LNCAP (cell line): Measurements from ENCODE around the gene FRMPD4.

Experiments used
- TF ChIP-seq, protein P1 (sequence below): fragments of 450-650 bp; IDR thresholded peaks from 2 replicates; pipeline ENCODE4 v1.5.1; 2017; ENCODE audit warnings: mild to moderate bottlenecking

Gene FRMPD4

DNA sequence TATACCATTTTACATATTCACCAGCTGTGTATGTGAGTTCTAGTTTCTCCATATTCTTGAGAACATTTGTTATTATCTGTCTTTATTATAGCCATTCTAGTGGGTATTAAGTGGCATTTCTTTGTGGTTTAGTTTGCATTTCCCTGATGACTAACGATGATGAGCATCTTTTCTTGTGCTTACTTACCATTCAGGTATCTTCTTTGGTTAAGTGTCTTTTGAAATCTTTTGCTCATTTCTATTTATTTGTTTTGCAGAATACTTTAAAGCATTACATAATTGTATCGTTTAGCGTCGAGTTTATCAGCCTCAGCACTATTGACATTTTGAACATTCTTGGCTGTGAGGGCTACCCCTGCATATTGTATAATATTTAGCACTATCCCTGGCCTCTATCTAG is 85.4 kb downstream of the FRMPD4 start:
- TF ChIP-seq, protein P1, sequence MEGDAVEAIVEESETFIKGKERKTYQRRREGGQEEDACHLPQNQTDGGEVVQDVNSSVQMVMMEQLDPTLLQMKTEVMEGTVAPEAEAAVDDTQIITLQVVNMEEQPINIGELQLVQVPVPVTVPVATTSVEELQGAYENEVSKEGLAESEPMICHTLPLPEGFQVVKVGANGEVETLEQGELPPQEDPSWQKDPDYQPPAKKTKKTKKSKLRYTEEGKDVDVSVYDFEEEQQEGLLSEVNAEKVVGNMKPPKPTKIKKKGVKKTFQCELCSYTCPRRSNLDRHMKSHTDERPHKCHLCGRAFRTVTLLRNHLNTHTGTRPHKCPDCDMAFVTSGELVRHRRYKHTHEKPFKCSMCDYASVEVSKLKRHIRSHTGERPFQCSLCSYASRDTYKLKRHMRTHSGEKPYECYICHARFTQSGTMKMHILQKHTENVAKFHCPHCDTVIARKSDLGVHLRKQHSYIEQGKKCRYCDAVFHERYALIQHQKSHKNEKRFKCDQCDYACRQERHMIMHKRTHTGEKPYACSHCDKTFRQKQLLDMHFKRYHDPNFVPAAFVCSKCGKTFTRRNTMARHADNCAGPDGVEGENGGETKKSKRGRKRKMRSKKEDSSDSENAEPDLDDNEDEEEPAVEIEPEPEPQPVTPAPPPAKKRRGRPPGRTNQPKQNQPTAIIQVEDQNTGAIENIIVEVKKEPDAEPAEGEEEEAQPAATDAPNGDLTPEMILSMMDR: no peak

DNA sequence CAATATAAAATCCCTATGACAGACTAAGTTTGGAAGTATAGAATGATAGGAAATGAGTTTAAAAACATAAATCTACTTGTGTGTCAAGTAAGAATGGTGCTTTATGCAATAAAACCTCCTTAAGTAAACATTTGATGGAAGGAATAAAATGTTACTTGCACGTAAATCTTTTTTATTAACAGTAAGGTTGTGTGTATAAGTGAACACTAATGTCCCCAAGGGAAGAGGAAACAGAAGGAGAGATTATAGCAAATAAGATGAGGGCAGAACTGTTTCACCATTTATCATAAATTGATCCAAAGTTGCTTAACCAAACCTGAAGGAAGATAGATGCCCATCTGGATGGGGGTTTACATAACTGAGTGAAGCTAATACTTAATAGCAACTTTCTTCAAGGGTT is 86.8 kb downstream of the FRMPD4 start:
- TF ChIP-seq, protein P1: no peak

DNA sequence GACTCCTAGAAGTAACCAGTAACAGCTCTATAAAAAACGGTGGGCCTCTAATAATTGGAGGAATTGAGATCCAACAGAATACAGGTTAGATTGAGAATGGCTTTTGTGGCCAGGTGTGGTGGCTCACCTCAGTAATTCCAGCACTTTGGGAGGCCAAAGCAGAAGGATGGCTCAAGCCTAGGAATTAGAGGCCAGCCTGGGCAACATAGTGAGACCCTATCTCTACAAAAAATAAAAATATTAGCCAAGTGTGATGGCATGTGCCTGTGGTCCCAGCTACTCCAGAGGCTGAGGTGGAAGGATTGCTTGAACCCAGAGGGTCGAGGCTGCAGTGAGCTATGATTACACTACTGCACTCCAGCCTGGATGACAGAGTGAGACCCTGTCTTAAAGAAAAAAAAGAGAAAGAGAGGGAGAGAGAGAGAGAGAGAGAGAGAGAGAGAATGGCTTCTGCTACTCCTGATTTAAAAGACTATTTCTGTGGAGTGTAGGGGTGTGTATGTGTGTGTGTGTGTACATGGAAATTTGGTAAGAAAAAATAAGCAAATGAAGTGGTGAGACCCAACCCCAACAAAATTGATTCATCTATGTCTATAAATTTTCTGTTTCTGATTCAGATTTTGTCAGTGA is 89.3 kb downstream of the FRMPD4 start:
- TF ChIP-seq, protein P1: no peak

DNA sequence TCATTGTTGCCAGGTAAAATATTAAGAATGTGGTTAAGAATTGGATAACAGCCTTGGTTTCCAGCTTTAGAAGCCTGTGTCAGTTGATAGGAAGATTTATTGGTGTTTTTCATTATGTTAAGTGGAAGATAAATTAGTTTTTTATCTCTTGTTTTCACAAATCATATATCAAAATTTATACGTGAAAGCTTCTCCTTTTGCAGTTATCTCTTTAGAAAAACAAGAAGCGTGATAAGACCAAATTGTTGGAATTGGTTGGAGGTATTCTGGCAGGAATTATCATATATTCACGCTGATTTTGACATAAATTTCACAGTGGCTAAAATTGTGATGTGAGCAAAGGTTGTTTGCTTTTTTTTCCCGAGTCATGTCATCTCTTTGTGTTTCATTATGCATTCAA is 90.6 kb downstream of the FRMPD4 start:
- TF ChIP-seq, protein P1: no peak

DNA sequence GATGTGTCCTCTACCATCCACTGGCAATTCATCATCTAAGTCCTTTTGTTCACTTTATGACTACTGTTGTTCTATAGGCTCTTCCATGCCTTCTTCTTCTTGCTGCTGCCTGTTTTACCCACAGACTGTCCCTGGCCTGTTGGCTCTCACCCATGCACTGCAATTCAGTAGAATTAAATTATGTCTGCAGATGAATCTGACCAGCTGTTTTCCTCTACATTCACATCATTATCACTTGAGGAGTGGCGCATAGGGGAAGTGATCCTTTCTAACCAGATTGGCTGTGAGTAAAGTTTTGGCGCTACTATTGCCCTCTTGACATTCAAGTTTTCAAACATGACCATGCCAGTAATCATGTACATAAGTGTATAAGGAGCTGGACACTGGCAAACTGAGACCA is 91.7 kb downstream of the FRMPD4 start:
- TF ChIP-seq, protein P1: no peak

DNA sequence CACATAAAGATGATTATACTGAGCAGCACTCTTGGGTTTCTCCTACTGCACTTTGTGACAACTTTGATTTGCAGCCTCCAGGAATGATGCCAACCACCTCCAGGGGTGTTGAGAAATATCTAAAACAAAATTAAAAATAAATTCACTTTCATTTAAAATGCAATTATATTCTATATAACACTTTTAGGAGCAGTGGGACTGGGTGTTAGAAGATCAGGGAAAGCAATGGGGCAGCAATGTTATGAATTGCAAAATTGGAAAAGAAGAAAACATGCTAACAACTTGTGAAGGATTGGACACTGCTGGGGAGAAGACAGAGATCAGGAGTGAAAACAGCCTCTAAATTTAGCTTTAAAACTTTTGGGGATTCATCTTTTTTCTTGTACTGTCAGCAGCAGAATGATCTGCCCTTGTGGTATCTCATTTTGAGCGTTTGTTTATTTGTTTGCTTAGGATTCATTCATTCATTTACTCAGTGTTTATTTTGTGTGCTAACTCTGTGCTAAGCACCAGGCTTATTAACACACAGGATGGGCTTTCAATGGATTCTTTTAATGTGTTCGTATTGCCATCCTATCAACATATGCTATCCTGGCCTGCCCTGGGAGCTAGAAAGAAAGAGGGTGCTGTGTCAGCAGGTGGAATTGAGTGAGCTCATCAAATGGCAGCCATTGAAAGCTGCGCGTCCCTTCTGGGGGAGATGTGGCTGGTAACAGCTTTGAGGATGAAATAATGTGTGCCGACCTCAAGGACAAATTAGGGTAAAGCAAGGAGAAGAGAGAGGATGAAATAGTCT is 96.5 kb downstream of the FRMPD4 start:
- TF ChIP-seq, protein P1: no peak

DNA sequence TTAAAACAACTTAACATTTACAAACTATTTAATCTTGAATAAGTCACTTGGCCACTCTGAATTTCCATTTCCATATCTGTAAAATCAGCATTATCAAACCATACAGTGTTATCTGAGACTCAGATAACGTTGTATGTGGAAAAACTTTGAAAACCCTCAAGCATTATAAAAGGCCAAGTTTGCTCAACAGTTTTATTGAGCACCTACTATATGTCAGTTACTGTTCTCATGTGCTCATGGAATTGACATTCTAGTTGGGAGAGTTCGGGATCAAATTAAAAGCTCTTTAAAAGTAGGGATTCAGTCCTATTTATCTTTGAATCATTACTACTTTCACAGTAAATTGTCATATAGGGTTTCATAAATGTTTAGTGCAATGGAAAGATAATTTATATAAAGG is 97.9 kb downstream of the FRMPD4 start:
- TF ChIP-seq, protein P1: no peak
